DMS153 (cell line): Measurements from ENCODE around the gene BFSP2.
"Not testable (repeated sequence)": the region's sequence is repeated elsewhere in the genome, so short reads cannot be mapped to it uniquely, and the experiment has no call there.

Source experiments
- DNase-seq: peaks from one replicate; lab custom pipeline; 2025; lab: John Stamatoyannopoulos, UW

BFSP2 gene

GRCh38 chr3:133457465-133458067 lies 57.7 kb downstream of the BFSP2 start:
- no peak for DNase-seq

- DNase-seq = no peak
Observed at GRCh38 chr3:133459400-133459799, 59.5 kb downstream of the BFSP2 start.

GRCh38 chr3:133460809-133461208 lies 61.0 kb downstream of the BFSP2 start:
- peak; percentile 55 for DNase-seq

GRCh38 chr3:133461291-133461690 lies 61.4 kb downstream of the BFSP2 start:
- DNase-seq = no peak

GRCh38 chr3:133463347-133463860 lies 63.5 kb downstream of the BFSP2 start:
- no peak for DNase-seq

GRCh38 chr3:133464573-133464972 lies 64.7 kb downstream of the BFSP2 start:
- DNase-seq = no peak

- no peak for DNase-seq
Observed at GRCh38 chr3:133466531-133467386, 66.9 kb downstream of the BFSP2 start.

- DNase-seq = no peak
Observed at GRCh38 chr3:133467780-133468179, 67.9 kb downstream of the BFSP2 start.

- no peak for DNase-seq
Observed at GRCh38 chr3:133468251-133468721, 68.4 kb downstream of the BFSP2 start.

- DNase-seq = no peak
Observed at GRCh38 chr3:133469140-133469731, 69.4 kb downstream of the BFSP2 start.

- no peak for DNase-seq
Observed at GRCh38 chr3:133472242-133472641, 72.4 kb downstream of the BFSP2 start.

- DNase-seq = no peak
Observed at GRCh38 chr3:133472889-133473288, 73.0 kb downstream of the BFSP2 start.

GRCh38 chr3:133473472-133474191 lies 73.8 kb downstream of the BFSP2 start:
- DNase-seq = not testable (repeated sequence)

GRCh38 chr3:133474251-133474801 lies 74.5 kb downstream of the BFSP2 start:
- DNase-seq = peak; percentile 84

- no peak for DNase-seq
Observed at GRCh38 chr3:133474817-133475216, 75.0 kb downstream of the BFSP2 start.

- DNase-seq = peak; percentile 65
Observed at GRCh38 chr3:133475245-133476010, 75.6 kb downstream of the BFSP2 start.

GRCh38 chr3:133476971-133477375 lies 77.1 kb downstream of the BFSP2 start:
- peak; percentile 92 for DNase-seq

- no peak for DNase-seq
Observed at GRCh38 chr3:133477487-133477886, 77.6 kb downstream of the BFSP2 start.

GRCh38 chr3:133478624-133479023 lies 78.8 kb downstream of the BFSP2 start:
- DNase-seq = no peak

GRCh38 chr3:133479401-133479800 lies 79.5 kb downstream of the BFSP2 start:
- no peak for DNase-seq
